Fibroblast of lung (primary cell): ENCODE results near the gene CDX1. TPM values are rescaled to one million over a fixed set of nuclear protein-coding genes. Genes with fewer than 3 reads are reported as not detected.

Source experiments
- DNase-seq, 2 donors: peaks; one replicate each; pipeline versions ENCODE4 v3.0.0 to v3.0.0-alpha.2; 2010; ENCODE audit warnings: low read depth in 2 of 2
- H2AFZ ChIP-seq: 2 replicates; pipeline ENCODE4 v1.5.1; 2012; ENCODE audit warnings: low read length, control low read depth, inconsistent platforms
- H3K27ac ChIP-seq: 2 replicates; pipeline ENCODE4 v1.5.1; 2011; ENCODE audit warnings: low read length, control low read depth; ENCODE audit not compliant: insufficient read depth
- H3K27me3 ChIP-seq: 2 replicates; pipeline ENCODE4 v1.5.1; 2011; ENCODE audit warnings: mild to moderate bottlenecking, low read length; ENCODE audit not compliant: control insufficient read depth, insufficient read depth
- H3K36me3 ChIP-seq: 2 replicates; pipeline ENCODE4 v1.5.1; 2011; ENCODE audit warnings: low read length; ENCODE audit not compliant: control insufficient read depth, insufficient read depth
- H3K4me1 ChIP-seq: 2 replicates; pipeline ENCODE4 v1.5.1; 2011; ENCODE audit warnings: low read length; ENCODE audit not compliant: control insufficient read depth, insufficient read depth; ENCODE audit errors: extremely low read depth
- H3K4me2 ChIP-seq: 2 replicates; pipeline ENCODE4 v1.5.1; 2011; ENCODE audit warnings: low read length, control low read depth; ENCODE audit not compliant: insufficient read depth; ENCODE audit errors: extremely low read depth
- H3K4me3 ChIP-seq, 4 experiments: fragments of 200-600 bp in 1 of 4; sonication (generic) in 1 of 4; replicated peaks in 1 of 4; 2 replicates each; pipeline ENCODE4 v1.5.1; 2011 to 2016; ENCODE audit warnings: low read length in 4 of 4, low read depth in 3 of 4, mild to moderate bottlenecking in 3 of 4, control low read depth in 2 of 4, inconsistent platforms in 1 of 4, mixed read lengths in 1 of 4; ENCODE audit not compliant: insufficient read depth in 1 of 4; ENCODE audit errors: control extremely low read depth in 1 of 4
- H3K79me2 ChIP-seq: 2 replicates; pipeline ENCODE4 v1.5.1; 2012; ENCODE audit warnings: mild to moderate bottlenecking, low read length, inconsistent platforms; ENCODE audit not compliant: control insufficient read depth, insufficient read depth
- H3K9ac ChIP-seq: 2 replicates; pipeline ENCODE4 v1.5.1; 2011; ENCODE audit warnings: mild to moderate bottlenecking, low read length, control low read depth; ENCODE audit not compliant: insufficient read depth
- H3K9me3 ChIP-seq: 2 replicates; pipeline ENCODE4 v1.5.1; 2012; ENCODE audit warnings: low read depth, low read length; ENCODE audit not compliant: control insufficient read depth, insufficient read depth
- H4K20me1 ChIP-seq: 2 replicates; pipeline ENCODE4 v1.5.1; 2011; ENCODE audit warnings: low read length; ENCODE audit not compliant: control insufficient read depth, insufficient read depth; ENCODE audit errors: extremely low read depth
- CTCF ChIP-seq, 2 donors: IDR thresholded peaks in 1 of 2; conservative IDR thresholded peaks in 1 of 2; 1 replicate in 1 of 2; 2 replicates in 1 of 2; pipeline ENCODE4 v1.5.1; 2011 to 2012; ENCODE audit warnings: low read length in 2 of 2, control low read depth in 1 of 2, inconsistent platforms in 1 of 2, low read depth in 1 of 2, mild to moderate bottlenecking in 1 of 2
- EZH2 ChIP-seq: IDR thresholded peaks from 2 replicates; pipeline ENCODE4 v1.5.1; 2012; ENCODE audit warnings: low read length, control low read depth, mild to moderate bottlenecking; ENCODE audit errors: missing control alignments
- polyA plus RNA-seq, 2 donors: library from polyadenylated mRNA; depleted of rRNA in 1 of 2; stranded (reverse) in 1 of 2; unstranded in 1 of 2; fragments of >200 nt; gene quantifications; 2 replicates each; pipeline ENCODE4 v1.2.1, GENCODE V29; 2011 to 2012; ENCODE audit warnings: missing spikeins in 1 of 2
- total RNA-seq: library from RNA; depleted of rRNA; stranded (reverse); fragments of >200 nt; gene quantifications from 2 replicates; pipeline ENCODE4 v1.2.1, GENCODE V29; 2014

The CDX1 gene
- total and polyA plus RNA-seq, 2 donors (not counting 1 experiment from before 2014, with no cell fraction given) = 0.33 to 1.8 TPM

DNA sequence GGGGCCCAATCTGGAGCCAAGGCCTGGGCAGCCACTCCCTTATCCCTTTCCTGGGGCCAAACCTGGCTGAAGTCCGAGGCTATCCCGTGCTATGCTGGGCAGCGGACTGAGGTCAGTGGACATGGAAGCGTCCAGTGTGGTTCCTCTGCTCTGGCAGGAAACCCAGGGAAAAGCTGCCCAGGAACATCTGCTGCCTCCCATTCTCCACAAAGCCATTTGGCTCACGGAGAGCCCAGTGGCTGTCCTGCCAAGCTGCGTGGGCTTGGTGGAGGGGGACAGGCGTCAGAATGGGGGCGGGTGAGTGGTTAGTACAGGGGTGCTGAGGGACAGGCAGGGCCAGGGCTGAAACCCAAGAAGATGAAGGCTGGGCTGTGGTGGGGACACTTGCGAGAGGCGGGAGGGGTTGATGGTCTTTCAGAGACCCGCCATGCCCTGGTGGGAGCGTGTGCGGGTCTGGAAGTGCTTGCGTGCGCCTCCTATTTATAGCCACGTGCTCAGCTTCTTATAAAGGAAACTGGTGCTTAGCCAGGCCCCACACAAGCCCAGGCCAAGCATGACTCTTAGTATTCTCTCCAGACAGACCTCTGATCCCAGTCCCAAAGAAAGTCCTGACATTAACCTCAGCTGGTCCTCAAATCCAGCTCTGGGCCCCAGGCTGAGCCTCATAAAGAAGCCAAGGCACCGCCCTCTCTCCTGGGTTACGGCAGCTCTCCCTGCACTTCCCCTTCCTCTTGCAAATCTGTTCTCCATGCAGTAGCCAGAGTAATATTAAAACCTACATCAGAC lies 13.9 kb downstream of the CDX1 start:
- no peak overlapping the region for H3K4me3 ChIP-seq
- H3K27me3 ChIP-seq = peaks cover 16% of the 10 kb centered on the region
- no peaks in the 10 kb centered on the region for H3K79me2 ChIP-seq
- H2AFZ ChIP-seq = peak overlapping the region; percentile 25
- no peak overlapping the region for H3K9ac ChIP-seq
- DNase-seq = peak; percentile 30 to 84
- H3K4me1 ChIP-seq = peaks cover 8% of the 10 kb centered on the region
- no peaks in the 10 kb centered on the region for H4K20me1 ChIP-seq
- no peaks in the 10 kb centered on the region for H3K9me3 ChIP-seq
- peak overlapping the region; percentile 24 for H3K27ac ChIP-seq
- H3K4me2 ChIP-seq = no peak overlapping the region
- H3K36me3 ChIP-seq = no peaks in the 10 kb centered on the region
- TF ChIP-seq EZH2 (no peak), CTCF (conservative IDR thresholded peaks at IDR 0.05 in 1 of 2, IDR thresholded peaks at IDR 0.05 in 1 of 2; ENCODE audit: low read depth in 1 of 2, low read length in 2 of 2) (no peak)

DNA sequence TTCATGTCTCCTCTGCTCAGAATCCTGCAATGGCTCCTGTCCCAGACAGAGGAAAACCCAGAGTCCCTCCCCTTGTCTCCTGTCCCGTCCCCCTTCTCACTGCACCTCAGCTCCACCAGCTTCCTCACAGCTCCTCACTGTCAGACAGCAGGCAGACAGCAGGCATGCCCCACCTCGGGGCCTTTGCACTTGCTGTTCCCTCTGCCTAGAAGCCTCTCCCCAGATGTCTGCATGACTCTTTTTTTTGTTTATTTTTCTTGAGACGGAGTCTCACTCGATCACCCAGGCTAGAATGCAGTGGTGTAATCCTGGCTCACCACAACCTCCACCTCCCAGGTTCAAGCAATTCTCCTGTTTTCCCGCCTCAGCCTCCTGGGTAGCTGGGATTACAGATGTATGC lies 14.4 kb downstream of the CDX1 start:
- H3K4me2 ChIP-seq = no peak overlapping the region
- no peak overlapping the region for H3K4me3 ChIP-seq
- TF ChIP-seq EZH2 (no peak), CTCF (conservative IDR thresholded peaks at IDR 0.05 in 1 of 2, IDR thresholded peaks at IDR 0.05 in 1 of 2; ENCODE audit: low read depth in 1 of 2, low read length in 2 of 2) (no peak)
- H4K20me1 ChIP-seq = no peaks in the 10 kb centered on the region
- no peak overlapping the region for H3K9ac ChIP-seq
- peaks cover 20% of the 10 kb centered on the region for H3K27me3 ChIP-seq
- no peak overlapping the region for H3K27ac ChIP-seq
- H3K36me3 ChIP-seq = no peaks in the 10 kb centered on the region
- peak; percentile 70 to 72 for DNase-seq
- H3K9me3 ChIP-seq = no peaks in the 10 kb centered on the region
- H2AFZ ChIP-seq = no peak overlapping the region
- peaks cover 8% of the 10 kb centered on the region for H3K4me1 ChIP-seq
- H3K79me2 ChIP-seq = no peaks in the 10 kb centered on the region

- Histone ChIP-seq H3K9ac (no peak overlapping the region), H2AFZ (no peak overlapping the region), H3K9me3 (no peaks in the 10 kb centered on the region), H3K4me3 (no peak overlapping the region), H3K36me3 (no peaks in the 10 kb centered on the region), H3K4me1 (peaks cover 8% of the 10 kb centered on the region), H3K79me2 (no peaks in the 10 kb centered on the region), H4K20me1 (no peaks in the 10 kb centered on the region), H3K4me2 (no peak overlapping the region), H3K27ac (no peak overlapping the region), H3K27me3 (peaks cover 29% of the 10 kb centered on the region)
- no peak for TF ChIP-seq CTCF (conservative IDR thresholded peaks at IDR 0.05 in 1 of 2, IDR thresholded peaks at IDR 0.05 in 1 of 2; ENCODE audit: low read depth in 1 of 2, low read length in 2 of 2)
- no peak for TF ChIP-seq EZH2
- DNase-seq = peak in 1 of 2 donors; percentile 37
These were observed 15.4 kb downstream of the CDX1 start for GRCh38 chr5:150181766-150182545.
